ENCODE data around the gene DDX41.

DNA sequence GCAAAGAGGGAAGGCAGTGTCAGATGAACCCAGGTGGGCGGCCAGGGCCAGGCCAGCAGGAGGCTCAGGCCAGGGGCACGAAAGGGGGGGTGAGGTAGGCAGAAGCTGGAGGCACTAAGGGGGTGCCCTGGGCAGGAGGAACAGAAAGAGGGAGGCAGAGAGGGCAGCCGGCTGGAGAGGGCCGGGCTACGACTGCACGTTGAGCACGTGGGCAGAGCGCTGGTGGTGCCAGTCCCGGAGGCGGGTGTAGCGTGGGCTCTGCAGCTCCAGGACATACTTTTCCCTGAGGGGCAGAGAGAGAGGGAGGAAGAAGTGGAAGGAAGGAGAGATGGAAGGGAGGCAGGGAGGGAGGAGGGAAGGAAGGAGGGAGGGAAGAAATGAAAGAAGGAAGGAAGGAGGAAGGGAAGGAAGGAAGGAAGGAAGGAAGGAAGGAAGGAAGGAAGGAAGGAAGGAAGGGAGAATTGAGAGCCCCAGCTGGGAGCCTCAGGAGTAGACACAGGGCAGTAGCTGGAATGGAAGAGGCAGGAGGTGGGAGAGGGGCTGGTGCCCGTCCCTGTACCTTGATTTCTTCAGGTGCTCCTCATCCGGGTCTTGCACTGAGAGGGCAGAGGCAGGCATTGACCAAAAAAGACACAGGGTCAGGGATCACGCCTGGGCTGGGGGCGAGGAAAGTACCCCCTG, 26.3 kb downstream of the DDX41 start:
- TF ChIP-seq CTCF (IDR thresholded peaks at IDR 0.05) (no peak), POLR2A (IDR thresholded peaks at IDR 0.05) (no peak), POLR2AphosphoS5 (IDR thresholded peaks at IDR 0.05) (no peak), EP300 (IDR thresholded peaks at IDR 0.05; ENCODE audit: low read depth) (no peak)
